ENCODE results near the gene DCLK1.

The DCLK1 gene

GRCh38 chr13:36166046-36166445, 34.9 kb upstream of the DCLK1 start:
- Histone ChIP-seq H3K27me3 (ENCODE audit: insufficient read depth, low read depth) (no peaks in the 10 kb centered on the region), H3K4me1 (ENCODE audit: low read depth, poor library complexity, severe bottlenecking) (no peaks in the 10 kb centered on the region), H3K27ac (no peak overlapping the region), H3K4me2 (no peak overlapping the region), H3K36me3 (ENCODE audit: insufficient read depth) (no peaks in the 10 kb centered on the region), H3K9ac (no peak overlapping the region), H2AFZ (ENCODE audit: low read depth) (no peak overlapping the region), H3K4me3 (IDR thresholded peaks at IDR 0.05; ENCODE audit: insufficient read depth, low read depth, low read length) (no peak overlapping the region), H4K20me1 (ENCODE audit: insufficient read depth) (no peaks in the 10 kb centered on the region), H3K79me2 (ENCODE audit: insufficient read depth, low read depth) (no peaks in the 10 kb centered on the region)
- no peak for TF ChIP-seq CTCF (conservative IDR thresholded peaks at IDR 0.05; ENCODE audit: low read depth, low read length)

GRCh38 chr13:36163809-36164308, 32.7 kb upstream of the DCLK1 start:
- H3K4me1 ChIP-seq (ENCODE audit: low read depth, poor library complexity, severe bottlenecking), result no peaks in the 10 kb centered on the region
- no peaks in the 10 kb centered on the region for H3K36me3 ChIP-seq (ENCODE audit: insufficient read depth)
- no peak overlapping the region for H3K9ac ChIP-seq
- H3K27me3 ChIP-seq (ENCODE audit: insufficient read depth, low read depth), result no peaks in the 10 kb centered on the region
- no peak overlapping the region for H2AFZ ChIP-seq (ENCODE audit: low read depth)
- no peak for TF ChIP-seq CTCF (conservative IDR thresholded peaks at IDR 0.05; ENCODE audit: low read depth, low read length)
- H3K4me2 ChIP-seq, result no peak overlapping the region
- no peak overlapping the region for H3K4me3 ChIP-seq (IDR thresholded peaks at IDR 0.05; ENCODE audit: insufficient read depth, low read depth, low read length)
- no peak overlapping the region for H3K27ac ChIP-seq
- H3K79me2 ChIP-seq (ENCODE audit: insufficient read depth, low read depth), result no peaks in the 10 kb centered on the region
- no peaks in the 10 kb centered on the region for H4K20me1 ChIP-seq (ENCODE audit: insufficient read depth)

- Histone ChIP-seq H3K9ac (no peak overlapping the region), H3K36me3 (ENCODE audit: insufficient read depth) (no peaks in the 10 kb centered on the region), H3K4me3 (IDR thresholded peaks at IDR 0.05; ENCODE audit: insufficient read depth, low read depth, low read length) (no peak overlapping the region), H3K27ac (no peak overlapping the region), H4K20me1 (ENCODE audit: insufficient read depth) (no peaks in the 10 kb centered on the region), H3K4me1 (ENCODE audit: low read depth, poor library complexity, severe bottlenecking) (no peaks in the 10 kb centered on the region), H3K4me2 (no peak overlapping the region), H2AFZ (ENCODE audit: low read depth) (no peak overlapping the region), H3K79me2 (ENCODE audit: insufficient read depth, low read depth) (no peaks in the 10 kb centered on the region), H3K27me3 (ENCODE audit: insufficient read depth, low read depth) (no peaks in the 10 kb centered on the region)
- no peak for TF ChIP-seq CTCF (conservative IDR thresholded peaks at IDR 0.05; ENCODE audit: low read depth, low read length)
These were observed 32.1 kb upstream of the DCLK1 start for GRCh38 chr13:36163286-36163685.

- H3K4me3 ChIP-seq (IDR thresholded peaks at IDR 0.05; ENCODE audit: insufficient read depth, low read depth, low read length), result no peak overlapping the region
- H4K20me1 ChIP-seq (ENCODE audit: insufficient read depth), result no peaks in the 10 kb centered on the region
- TF ChIP-seq CTCF (conservative IDR thresholded peaks at IDR 0.05; ENCODE audit: low read depth, low read length), result no peak
- no peak overlapping the region for H3K27ac ChIP-seq
- no peak overlapping the region for H3K4me2 ChIP-seq
- no peak overlapping the region for H3K9ac ChIP-seq
- H3K27me3 ChIP-seq (ENCODE audit: insufficient read depth, low read depth), result no peaks in the 10 kb centered on the region
- no peak overlapping the region for H2AFZ ChIP-seq (ENCODE audit: low read depth)
- no peaks in the 10 kb centered on the region for H3K36me3 ChIP-seq (ENCODE audit: insufficient read depth)
- no peaks in the 10 kb centered on the region for H3K79me2 ChIP-seq (ENCODE audit: insufficient read depth, low read depth)
- H3K4me1 ChIP-seq (ENCODE audit: low read depth, poor library complexity, severe bottlenecking), result no peaks in the 10 kb centered on the region
These were observed 29.1 kb upstream of the DCLK1 start for GRCh38 chr13:36160297-36160696.
